ENCODE data around the gene RAB3C. TPM values are rescaled to one million over a fixed set of nuclear protein-coding genes. Genes with fewer than 3 reads are reported as not detected.

Gene RAB3C
- total RNA-seq, 2 experiments from 2014 or later = not detected

GRCh38 chr5:58765058-58765457 is 182.2 kb downstream of the RAB3C start:
- intact Hi-C loops (cut with DNase I, micrococcal nuclease) = no loop called here
- H3K27me3 ChIP-seq (ENCODE audit: control insufficient read depth in 1 of 2, insufficient read depth in 2 of 2, low read length in 2 of 2) = peaks cover 0 to 3% of the 10 kb centered on the region in 2 experiments
- no peaks in the 10 kb centered on the region for H3K4me1 ChIP-seq (ENCODE audit: insufficient read depth, low read length)
- no peaks in the 10 kb centered on the region for H3K36me3 ChIP-seq (ENCODE audit: insufficient read depth, low read length)
- Mint-ChIP-seq H3K4me3 (no peak overlapping the region), H3K27me3 (no peaks in the 10 kb centered on the region), H3K27ac (no peak overlapping the region), H3K4me1 (ENCODE audit: low read depth) (peaks cover 16% of the 10 kb centered on the region), H3K36me3 (ENCODE audit: low read depth) (no peaks in the 10 kb centered on the region), H3K9me3 (no peaks in the 10 kb centered on the region)
- H3K4me3 ChIP-seq (ENCODE audit: low read length) = no peak overlapping the region
- ATAC-seq (ENCODE audit: poor library complexity) = no peak
- no peak overlapping the region for H3K27ac ChIP-seq (ENCODE audit: low read depth in 1 of 2, low read length in 2 of 2)
- TF ChIP-seq, protein P1, sequence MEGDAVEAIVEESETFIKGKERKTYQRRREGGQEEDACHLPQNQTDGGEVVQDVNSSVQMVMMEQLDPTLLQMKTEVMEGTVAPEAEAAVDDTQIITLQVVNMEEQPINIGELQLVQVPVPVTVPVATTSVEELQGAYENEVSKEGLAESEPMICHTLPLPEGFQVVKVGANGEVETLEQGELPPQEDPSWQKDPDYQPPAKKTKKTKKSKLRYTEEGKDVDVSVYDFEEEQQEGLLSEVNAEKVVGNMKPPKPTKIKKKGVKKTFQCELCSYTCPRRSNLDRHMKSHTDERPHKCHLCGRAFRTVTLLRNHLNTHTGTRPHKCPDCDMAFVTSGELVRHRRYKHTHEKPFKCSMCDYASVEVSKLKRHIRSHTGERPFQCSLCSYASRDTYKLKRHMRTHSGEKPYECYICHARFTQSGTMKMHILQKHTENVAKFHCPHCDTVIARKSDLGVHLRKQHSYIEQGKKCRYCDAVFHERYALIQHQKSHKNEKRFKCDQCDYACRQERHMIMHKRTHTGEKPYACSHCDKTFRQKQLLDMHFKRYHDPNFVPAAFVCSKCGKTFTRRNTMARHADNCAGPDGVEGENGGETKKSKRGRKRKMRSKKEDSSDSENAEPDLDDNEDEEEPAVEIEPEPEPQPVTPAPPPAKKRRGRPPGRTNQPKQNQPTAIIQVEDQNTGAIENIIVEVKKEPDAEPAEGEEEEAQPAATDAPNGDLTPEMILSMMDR (IDR thresholded peaks at IDR 0.05) = no peak
- ChIA-PET POLR2A (no interaction called here), CTCF (no interaction called here)
- DNase-seq = no peak
- no peaks in the 10 kb centered on the region for H3K9me3 ChIP-seq (ENCODE audit: control insufficient read depth in 1 of 2, insufficient read depth in 1 of 2, low read length in 2 of 2)

- no peak overlapping the region for H3K27ac Mint-ChIP-seq
- Histone ChIP-seq H3K9me3 (ENCODE audit: control insufficient read depth in 1 of 2, insufficient read depth in 1 of 2, low read length in 2 of 2) (no peaks in the 10 kb centered on the region), H3K4me1 (ENCODE audit: insufficient read depth, low read length) (no peaks in the 10 kb centered on the region), H3K4me3 (ENCODE audit: low read length) (no peak overlapping the region), H3K27me3 (ENCODE audit: control insufficient read depth in 1 of 2, insufficient read depth in 2 of 2, low read length in 2 of 2) (peaks cover 0 to 3% of the 10 kb centered on the region in 2 experiments), H3K36me3 (ENCODE audit: insufficient read depth, low read length) (no peaks in the 10 kb centered on the region), H3K27ac (ENCODE audit: low read depth in 1 of 2, low read length in 2 of 2) (no peak overlapping the region)
- ATAC-seq (ENCODE audit: poor library complexity) (no peak), DNase-seq (no peak)
- H3K36me3 Mint-ChIP-seq (ENCODE audit: low read depth) = no peaks in the 10 kb centered on the region
- no peaks in the 10 kb centered on the region for H3K9me3 Mint-ChIP-seq
- TF ChIP-seq, protein P1 (IDR thresholded peaks at IDR 0.05) = no peak
- intact Hi-C loops (cut with DNase I, micrococcal nuclease) = no loop called here
- ChIA-PET POLR2A (no interaction called here), CTCF (no interaction called here)
- no peak overlapping the region for H3K4me3 Mint-ChIP-seq
- no peaks in the 10 kb centered on the region for H3K4me1 Mint-ChIP-seq (ENCODE audit: low read depth)
- no peaks in the 10 kb centered on the region for H3K27me3 Mint-ChIP-seq
These were observed 184.2 kb downstream of the RAB3C start for GRCh38 chr5:58767104-58767503.

- Mint-ChIP-seq H3K27me3 (no peaks in the 10 kb centered on the region), H3K4me3 (no peak overlapping the region), H3K36me3 (ENCODE audit: low read depth) (no peaks in the 10 kb centered on the region), H3K4me1 (ENCODE audit: low read depth) (no peaks in the 10 kb centered on the region), H3K27ac (no peak overlapping the region), H3K9me3 (no peaks in the 10 kb centered on the region)
- H3K27ac ChIP-seq (ENCODE audit: low read depth in 1 of 2, low read length in 2 of 2) = no peak overlapping the region
- ChIA-PET POLR2A (no interaction called here), CTCF (no interaction called here)
- H3K36me3 ChIP-seq (ENCODE audit: insufficient read depth, low read length) = no peaks in the 10 kb centered on the region
- no peak overlapping the region for H3K4me3 ChIP-seq (ENCODE audit: low read length)
- no peaks in the 10 kb centered on the region for H3K9me3 ChIP-seq (ENCODE audit: control insufficient read depth in 1 of 2, insufficient read depth in 1 of 2, low read length in 2 of 2)
- intact Hi-C loops (cut with DNase I, micrococcal nuclease) = no loop called here
- peaks cover 0 to 3% of the 10 kb centered on the region in 2 experiments for H3K27me3 ChIP-seq (ENCODE audit: control insufficient read depth in 1 of 2, insufficient read depth in 2 of 2, low read length in 2 of 2)
- no peak for ATAC-seq (ENCODE audit: poor library complexity)
- no peak for DNase-seq
- no peaks in the 10 kb centered on the region for H3K4me1 ChIP-seq (ENCODE audit: insufficient read depth, low read length)
- TF ChIP-seq, protein P1 (IDR thresholded peaks at IDR 0.05) = no peak
These were observed 187.3 kb downstream of the RAB3C start for GRCh38 chr5:58770136-58770535.

All from CD4-positive, alpha-beta T cell (primary cell).